ENCODE results near the gene ZNF579. TPM values are rescaled to one million over a fixed set of nuclear protein-coding genes. Genes with fewer than 3 reads are reported as not detected.

The ZNF579 gene
- total RNA-seq, 6 donors from 2014 or later: 3.5 to 19.2 (median 8.4) TPM

GRCh38 chr19:55613930-55614710 is 33.5 kb upstream of the ZNF579 start:
- peaks cover 16 to 27% (median 17%) of the 10 kb centered on the region in 4 donors for H3K4me1 ChIP-seq
- H3K4me3 ChIP-seq: no peak overlapping the region
- no peaks in the 10 kb centered on the region for H3K9me3 ChIP-seq
- H3K36me3 ChIP-seq: peaks cover 14 to 59% (median 39%) of the 10 kb centered on the region in 4 donors
- H3K27me3 ChIP-seq: no peaks in the 10 kb centered on the region
- WGBS, 2 donors: 94 to 95% methylated on average over 57 to 63 of the region's 75 CpGs
- H3K27ac ChIP-seq: no peak overlapping the region
- ATAC-seq (ENCODE audit: low FRiP score in 2 of 2) (no peak), DNase-seq (peak in 1 of 2 donors; percentile 84)
- no peak for TF ChIP-seq POLR2AphosphoS5 (IDR thresholded peaks at IDR 0.05)

- 96% methylated on average over 26 to 27 of the region's 27 CpGs for WGBS, 2 donors
Measured at GRCh38 chr19:55613396-55613795, 32.7 kb upstream of the ZNF579 start.

GRCh38 chr19:55611983-55612645 is 31.5 kb upstream of the ZNF579 start:
- TF ChIP-seq CTCF (IDR thresholded peaks at IDR 0.05) (no peak), POLR2A (IDR thresholded peaks at IDR 0.05) (no peak), POLR2AphosphoS5 (IDR thresholded peaks at IDR 0.05) (no peak), EP300 (IDR thresholded peaks at IDR 0.05) (no peak)
- ATAC-seq (ENCODE audit: low FRiP score in 2 of 2) (no peak), DNase-seq (no peak)
- peaks cover 14 to 52% (median 35%) of the 10 kb centered on the region in 4 donors for H3K36me3 ChIP-seq
- H3K27ac ChIP-seq: no peak overlapping the region
- no peaks in the 10 kb centered on the region for H3K9me3 ChIP-seq
- H3K4me1 ChIP-seq: peaks cover 11 to 20% (median 16%) of the 10 kb centered on the region in 4 donors
- H3K27me3 ChIP-seq: no peaks in the 10 kb centered on the region
- no peak overlapping the region for H3K4me3 ChIP-seq
- 78 to 95% methylated on average over 3 of the region's 3 CpGs for WGBS, 2 donors

More at GRCh38 chr19:55613396-55613795, 32.7 kb upstream of the ZNF579 start:
- H3K27ac ChIP-seq: no peak overlapping the region
- DNase-seq: peak in 1 of 2 donors; percentile 74
- peaks cover 11 to 20% (median 14%) of the 10 kb centered on the region in 4 donors for H3K4me1 ChIP-seq
- H3K36me3 ChIP-seq: peaks cover 14 to 59% (median 39%) of the 10 kb centered on the region in 4 donors
- no peak for TF ChIP-seq POLR2A (IDR thresholded peaks at IDR 0.05)
- TF ChIP-seq EP300 (IDR thresholded peaks at IDR 0.05): no peak
- TF ChIP-seq CTCF (IDR thresholded peaks at IDR 0.05): no peak
- no peak for TF ChIP-seq POLR2AphosphoS5 (IDR thresholded peaks at IDR 0.05)
- no peak overlapping the region for H3K4me3 ChIP-seq
- no peaks in the 10 kb centered on the region for H3K9me3 ChIP-seq
- H3K27me3 ChIP-seq: no peaks in the 10 kb centered on the region
- no peak for ATAC-seq (ENCODE audit: low FRiP score in 2 of 2)

GRCh38 chr19:55611300-55611982 is 30.8 kb upstream of the ZNF579 start:
- ATAC-seq (ENCODE audit: low FRiP score in 2 of 2) (peak in 1 of 2 donors; percentile 7), DNase-seq (no peak)
- Histone ChIP-seq H3K27me3 (no peaks in the 10 kb centered on the region), H3K9me3 (no peaks in the 10 kb centered on the region), H3K4me1 (peaks cover 17 to 26% (median 22%) of the 10 kb centered on the region in 4 donors), H3K27ac (no peak overlapping the region), H3K4me3 (no peak overlapping the region), H3K36me3 (peaks cover 13 to 46% (median 29%) of the 10 kb centered on the region in 4 donors)
- TF ChIP-seq EP300 (IDR thresholded peaks at IDR 0.05) (no peak), POLR2A (IDR thresholded peaks at IDR 0.05) (no peak), POLR2AphosphoS5 (IDR thresholded peaks at IDR 0.05) (no peak), CTCF (IDR thresholded peaks at IDR 0.05) (no peak)
- WGBS, 2 donors: 57 to 81% methylated on average over 13 to 15 of the region's 15 CpGs

- no peak for TF ChIP-seq EP300 (IDR thresholded peaks at IDR 0.05)
- no peak for TF ChIP-seq CTCF (IDR thresholded peaks at IDR 0.05)
- no peak for TF ChIP-seq POLR2A (IDR thresholded peaks at IDR 0.05)
- TF ChIP-seq POLR2AphosphoS5 (IDR thresholded peaks at IDR 0.05): no peak
- WGBS, 2 donors: 72 to 80% methylated on average over 5 of the region's 5 CpGs
- Histone ChIP-seq H3K4me3 (no peak overlapping the region), H3K4me1 (peaks cover 27 to 39% (median 33%) of the 10 kb centered on the region in 4 donors), H3K27ac (no peak overlapping the region), H3K9me3 (no peaks in the 10 kb centered on the region), H3K27me3 (no peaks in the 10 kb centered on the region), H3K36me3 (peaks cover 0 to 28% (median 10%) of the 10 kb centered on the region in 4 donors)
- DNase-seq (no peak), ATAC-seq (ENCODE audit: low FRiP score in 2 of 2) (no peak)
Measured at GRCh38 chr19:55609326-55609725, 28.7 kb upstream of the ZNF579 start.

Measured in upper lobe of left lung (tissue), 6 donors.